OCI-LY7 (cell line): ENCODE data around the gene HECW1.

ENCODE experiments used
- CTCF ChIP-seq: fragments of 200-600 bp; sonication (generic); conservative IDR thresholded peaks from 2 replicates; pipeline ENCODE4 v1.5.1; 2014; ENCODE audit warnings: mild to moderate bottlenecking, antibody characterized with exemption, low read length, moderate library complexity, mixed read lengths
- EZH2phosphoT487 ChIP-seq: fragments of 200-600 bp; sonication (generic); IDR thresholded peaks from 2 replicates; pipeline ENCODE4 v1.6.1; 2018; ENCODE audit warnings: low read depth, borderline replicate concordance, mild to moderate bottlenecking, mixed run types, antibody characterized with exemption, low read length, moderate library complexity, mixed read lengths

GRCh38 chr7:43123457-43123856 lies 11.0 kb downstream of the HECW1 start:
- TF ChIP-seq CTCF (no peak), EZH2phosphoT487 (no peak)
